ENCODE measurements around the gene ZNF844. TPM values are rescaled to one million over a fixed set of nuclear protein-coding genes. Genes with fewer than 3 reads are reported as not detected.
"Not testable (repeated sequence)": the region's sequence is repeated elsewhere in the genome, so short reads cannot be mapped to it uniquely, and the experiment has no call there.

Gene ZNF844
- 1.7 and 3.6 TPM in 2 replicates for total RNA-seq

DNA sequence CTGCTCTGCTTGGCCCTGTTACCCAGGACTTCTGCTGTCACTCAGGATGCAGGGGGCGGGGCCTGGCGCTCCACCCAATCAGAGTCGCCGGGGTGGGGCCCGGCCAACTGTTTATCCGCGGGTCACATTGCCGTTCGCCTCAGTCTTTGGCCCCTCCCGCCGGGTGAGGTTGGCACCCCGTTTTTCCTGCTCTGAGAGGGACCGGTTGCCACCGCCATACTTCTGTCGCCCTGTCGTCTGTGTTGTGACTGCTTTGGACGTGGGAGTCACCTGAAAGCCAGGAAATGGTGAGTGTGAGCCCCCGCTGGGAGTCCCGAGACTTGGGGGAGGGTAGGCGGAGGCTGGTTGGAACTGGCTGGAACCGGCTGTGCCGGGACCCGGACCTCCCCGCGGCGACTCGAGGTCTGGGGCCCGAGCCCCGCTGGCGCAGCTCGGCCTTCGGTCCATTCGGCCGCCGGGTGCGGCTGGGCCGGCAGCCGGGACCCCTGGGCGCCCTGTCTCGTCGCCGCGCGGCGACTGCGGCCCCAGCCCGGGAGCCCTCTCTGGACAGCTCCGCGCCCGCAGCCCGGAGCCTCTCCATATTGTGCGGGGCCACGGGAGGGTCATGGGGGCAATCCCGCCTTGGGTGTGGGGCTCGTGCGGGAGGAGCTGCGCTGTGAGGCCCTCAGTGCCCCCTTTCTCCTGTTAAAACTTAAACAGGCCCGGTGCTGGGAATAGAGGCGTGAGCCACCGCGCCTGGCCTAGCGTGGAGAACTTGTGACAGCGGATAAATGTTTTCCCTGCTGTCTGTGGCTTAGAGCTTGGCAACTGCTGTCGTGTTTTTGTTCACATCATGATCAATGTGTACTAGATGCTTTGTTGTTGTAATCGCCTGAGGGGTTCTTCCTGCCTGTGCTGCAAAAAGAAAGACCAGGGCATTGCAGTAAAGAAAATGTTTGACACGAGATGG is at the start of gene ZNF844:
Gene ZNF844, plus strand, starts transcription at position 142 of the 949 bp plus-strand sequence. Its CDS starts 143 bp downstream, at position 285.
- peak; percentile 72 to 91 for DNase-seq (ENCODE audit: low read depth in 2 of 2)

DNA sequence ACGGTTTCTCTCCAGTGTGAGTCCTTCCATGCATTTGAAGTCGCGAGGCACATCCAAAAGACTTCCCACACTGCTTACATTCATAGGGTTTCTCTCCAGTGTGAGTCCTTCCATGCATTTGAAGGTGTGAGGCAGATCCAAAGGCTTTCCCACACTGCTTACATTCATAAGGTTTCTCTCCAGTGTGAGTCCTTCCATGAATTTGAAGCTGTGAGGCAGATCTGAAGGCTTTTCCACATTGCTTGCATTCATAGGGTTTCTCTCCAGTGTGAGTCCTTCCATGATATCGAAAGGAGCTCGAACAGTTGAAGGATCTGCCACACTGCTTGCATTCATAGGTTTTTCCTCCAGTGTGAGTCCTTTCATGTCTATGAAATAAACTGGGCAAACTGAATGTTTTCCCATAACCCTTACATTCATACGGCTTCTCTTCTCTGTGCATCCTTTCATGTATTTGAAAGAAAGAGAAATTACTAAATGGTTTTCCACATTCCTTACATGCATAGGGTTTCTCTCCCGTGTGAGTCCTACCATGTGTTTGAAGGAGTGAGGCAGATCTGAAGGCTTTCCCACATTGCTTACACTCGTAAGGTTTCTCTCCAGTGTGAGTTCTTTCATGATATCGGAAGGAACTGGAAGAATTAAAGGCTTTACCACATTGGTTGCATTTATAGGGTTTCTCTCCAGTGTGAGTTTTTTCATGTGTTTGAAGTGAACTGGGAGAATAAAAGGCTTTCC is 49.3 kb upstream of the ZNF844 start:
- DNase-seq (ENCODE audit: low read depth in 2 of 2) = no peak

DNA sequence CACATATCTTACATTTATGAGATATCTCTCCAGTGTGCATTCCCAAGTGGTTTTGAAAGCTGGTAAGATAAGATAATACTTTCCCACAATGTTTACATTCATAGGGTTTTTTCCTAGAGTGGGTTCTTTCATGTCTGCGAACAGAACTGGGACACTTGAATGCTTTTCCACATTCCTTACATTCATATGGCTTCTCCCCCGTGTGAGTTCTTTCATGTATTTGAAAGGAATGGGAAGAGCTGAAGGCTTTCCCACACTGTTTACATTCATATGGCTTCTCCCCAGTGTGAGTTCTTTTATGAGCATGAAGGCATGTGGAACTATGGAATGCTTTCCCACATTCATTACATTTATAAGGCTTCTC is 48.8 kb upstream of the ZNF844 start:
- DNase-seq (ENCODE audit: low read depth in 2 of 2) = no peak

DNA sequence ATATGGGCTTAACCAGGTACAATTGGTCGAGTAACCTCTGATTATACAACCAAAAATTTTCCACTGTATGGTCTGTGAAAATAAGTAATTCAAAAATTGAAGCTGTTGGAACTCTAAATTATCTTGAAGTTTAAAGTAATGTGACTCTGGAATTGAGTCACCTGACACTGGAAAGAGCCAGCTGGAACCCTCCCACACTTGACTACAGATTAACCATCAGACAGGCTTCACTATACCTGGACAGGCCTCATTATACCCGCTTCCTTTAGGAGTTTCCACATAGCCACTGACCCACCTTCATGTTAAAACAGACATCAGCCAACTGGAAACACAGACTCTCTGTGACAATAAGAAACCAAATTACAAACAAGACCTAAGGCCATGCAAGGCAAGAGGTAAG is 30.3 kb upstream of the ZNF844 start:
- no peak for DNase-seq (ENCODE audit: low read depth in 2 of 2)

DNA sequence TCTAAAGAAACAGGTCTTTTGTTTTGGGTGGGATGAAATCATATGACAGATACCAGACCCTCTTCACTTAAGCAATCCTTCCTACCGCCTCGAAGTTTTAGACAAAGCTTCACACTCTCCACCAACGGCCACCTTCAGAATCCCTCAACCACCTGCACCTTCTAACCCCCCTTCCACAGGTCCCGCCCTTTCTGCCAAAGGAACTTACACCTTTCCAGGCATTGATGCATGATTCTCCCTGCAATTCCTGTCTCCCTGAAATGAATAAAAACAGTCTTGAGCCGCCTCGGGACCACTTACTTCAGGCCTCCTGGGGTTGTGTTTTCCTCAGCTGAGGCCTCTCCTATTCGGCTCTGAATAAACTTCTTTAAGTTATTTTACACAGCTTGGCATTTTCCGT is 29.9 kb upstream of the ZNF844 start:
- no peak for DNase-seq (ENCODE audit: low read depth in 2 of 2)

DNA sequence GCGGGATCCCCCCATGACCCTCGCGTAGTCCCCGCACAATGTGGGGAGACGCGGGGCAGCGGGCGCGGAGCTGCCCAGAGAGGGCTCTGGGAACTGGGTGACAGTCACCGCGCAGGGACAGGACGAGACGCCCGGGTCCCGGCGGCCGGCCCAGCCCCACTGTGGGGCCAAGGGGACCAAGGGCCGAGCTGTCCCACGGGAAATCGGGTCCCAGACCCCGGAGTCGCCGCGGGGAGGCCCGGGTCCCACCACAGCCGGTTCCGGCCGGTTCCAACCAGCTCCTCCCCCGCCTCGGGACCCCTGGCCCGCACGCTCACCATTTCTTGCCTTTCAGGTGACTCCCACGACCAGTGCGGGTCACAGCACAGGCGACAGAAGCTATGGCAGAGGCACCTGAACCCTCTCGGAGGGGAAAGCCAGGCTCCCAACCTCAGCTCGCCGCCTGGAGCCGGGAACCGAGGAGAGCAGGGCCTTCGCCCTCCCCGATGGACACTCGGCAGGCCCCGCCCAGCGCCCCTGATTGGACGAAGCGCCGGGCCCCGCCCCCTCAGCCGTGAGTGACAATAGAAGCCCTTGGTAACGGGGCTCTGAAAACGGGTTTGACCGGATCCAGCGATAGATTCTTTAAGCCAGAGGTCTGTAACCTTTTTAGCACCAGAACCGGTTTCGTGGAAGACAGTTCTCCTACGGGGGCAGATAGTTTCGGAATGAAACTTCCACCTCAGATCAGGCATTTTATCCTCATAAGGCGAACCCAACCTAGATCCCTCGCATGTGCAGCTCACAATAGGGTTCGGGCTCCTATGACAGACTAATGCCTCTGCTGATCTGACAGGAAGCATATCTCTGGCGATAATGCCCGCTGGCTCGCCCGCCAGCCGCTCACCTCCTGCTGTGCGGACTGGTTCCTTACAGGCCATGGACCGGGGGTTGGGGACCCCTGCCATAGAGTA is 29.0 kb upstream of the ZNF844 start, which contains the start of gene ZNF433:
Gene ZNF433, minus strand, starts transcription at position 460 of the 953 bp plus-strand sequence. Its CDS starts 140 bp downstream, at position 320.
- peak; percentile 71 to 80 for DNase-seq (ENCODE audit: low read depth in 2 of 2)

DNA sequence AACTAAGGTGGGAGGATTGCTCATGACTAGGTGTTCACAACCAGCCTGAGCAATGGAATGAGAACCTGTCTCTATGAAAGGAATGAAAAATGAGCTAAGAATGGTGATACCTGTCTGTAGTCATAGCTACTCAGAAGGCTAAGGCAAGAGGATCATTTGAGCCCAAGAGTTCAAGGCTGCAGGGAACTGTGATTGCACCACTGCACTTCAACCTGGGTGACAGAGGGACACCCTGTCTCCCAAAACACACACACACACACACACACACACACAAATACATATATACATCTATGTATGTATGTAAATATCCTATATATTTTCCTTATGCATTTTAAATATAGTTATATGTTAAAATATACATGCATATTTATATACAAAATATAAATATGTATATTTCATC is 21.6 kb upstream of the ZNF844 start:
- DNase-seq (ENCODE audit: low read depth in 2 of 2) = no peak

DNA sequence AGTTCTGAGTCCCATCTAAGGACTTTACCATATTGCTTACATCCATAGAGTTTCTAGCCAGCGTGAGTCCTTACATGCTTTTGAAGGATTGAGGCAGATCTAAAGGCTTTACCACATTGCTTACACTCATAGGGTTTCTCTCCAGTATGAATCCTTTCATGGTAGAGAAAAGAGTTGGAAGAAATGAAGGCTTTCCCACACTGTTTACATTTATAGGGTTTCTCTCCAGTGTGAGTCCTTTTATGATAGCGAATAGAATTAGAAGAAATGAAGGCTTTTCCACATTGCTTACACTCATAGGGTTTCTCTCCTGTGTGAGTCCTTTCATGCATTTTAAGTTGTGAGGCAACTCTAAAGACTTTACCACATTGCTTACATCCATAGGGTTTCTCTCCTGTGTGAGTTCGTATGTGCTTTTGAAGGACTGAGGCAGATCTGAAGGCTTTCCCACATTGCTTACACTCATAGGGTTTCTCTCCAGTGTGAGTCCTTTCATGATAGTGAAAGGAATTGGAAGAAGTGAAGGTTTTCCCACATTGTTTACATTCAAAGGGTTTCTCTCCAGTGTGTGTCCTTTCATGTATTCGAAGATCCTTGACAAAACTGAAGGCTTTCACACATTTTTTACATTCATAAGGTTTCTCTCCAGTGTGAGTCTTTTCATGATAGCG is 20.6 kb upstream of the ZNF844 start:
- no peak for DNase-seq (ENCODE audit: low read depth in 2 of 2)

DNA sequence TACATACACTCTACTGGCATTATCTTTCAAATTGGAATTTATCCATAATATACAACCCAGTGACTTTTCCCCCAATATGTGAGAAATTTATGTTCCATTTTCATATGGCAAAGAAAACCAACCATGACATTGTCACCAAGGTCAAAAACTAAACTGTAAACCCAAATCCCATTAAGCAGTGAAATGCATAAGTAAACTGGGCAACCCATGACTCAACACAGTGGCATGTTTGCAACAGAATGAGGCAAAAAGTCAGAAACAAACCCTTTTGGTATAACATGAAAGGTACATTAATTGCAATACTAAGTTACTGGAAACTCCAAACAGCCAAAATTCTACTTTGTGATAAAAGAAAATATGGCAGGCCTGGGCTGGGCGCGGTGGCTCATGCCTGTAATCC is 16.7 kb upstream of the ZNF844 start:
- DNase-seq (ENCODE audit: low read depth in 2 of 2) = no peak

DNA sequence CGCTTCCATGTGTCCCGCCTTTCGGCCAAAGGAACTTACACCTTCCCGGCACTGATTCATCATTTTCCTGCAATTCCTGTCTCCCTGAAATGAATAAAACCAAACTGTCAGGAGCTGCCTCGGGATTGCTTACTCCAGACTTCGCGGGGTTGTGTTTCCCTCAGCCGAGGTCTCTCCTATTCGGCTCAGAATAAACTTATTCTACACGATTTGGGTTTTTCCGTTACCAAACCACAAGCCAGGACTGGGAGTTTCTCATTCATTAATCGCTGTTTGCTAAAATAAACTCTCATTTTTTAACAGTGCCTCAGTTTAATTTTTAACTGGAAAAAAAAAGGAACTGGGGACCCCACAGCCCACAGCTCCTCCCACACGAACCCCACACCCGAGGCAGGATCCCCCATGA is 12.4 kb upstream of the ZNF844 start:
- peak; percentile 1 to 16 for DNase-seq (ENCODE audit: low read depth in 2 of 2)

DNA sequence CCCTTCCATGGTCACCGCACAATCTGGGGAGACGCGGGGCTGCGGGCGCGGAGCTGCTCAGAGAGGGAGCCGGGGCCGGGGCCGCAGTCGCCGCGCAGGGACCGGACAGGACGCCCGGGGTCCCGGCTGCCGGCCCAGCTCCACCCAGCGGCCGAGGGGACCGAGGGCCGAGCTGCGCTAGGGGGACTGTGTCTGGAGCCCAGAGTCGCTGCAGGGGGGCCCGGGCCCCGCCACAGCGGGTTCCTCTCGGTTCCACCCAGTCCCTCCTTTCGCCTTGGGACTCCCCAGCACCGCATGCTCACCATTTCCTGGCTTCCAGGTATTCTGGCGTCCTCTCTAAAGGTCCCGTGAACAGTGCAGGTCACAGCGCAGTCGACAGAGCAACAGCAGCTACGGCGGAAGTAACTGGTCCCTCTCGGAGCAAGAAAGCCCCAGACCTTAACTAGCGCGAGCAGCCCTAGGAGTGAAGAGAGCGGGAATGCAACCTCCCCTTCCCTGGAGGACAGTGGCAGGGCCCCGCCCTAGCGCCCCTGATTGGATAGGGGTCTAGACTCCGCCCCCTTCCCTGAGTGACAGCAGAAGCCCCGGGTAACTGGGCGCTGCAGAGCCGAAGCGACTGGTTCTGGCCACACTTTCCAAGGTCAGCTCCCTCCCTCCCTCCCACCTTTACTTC is 11.9 kb upstream of the ZNF844 start, which contains the start of gene ZNF878:
Gene ZNF878, minus strand, starts transcription at position 465 of the 673 bp plus-strand sequence. Its CDS starts 160 bp downstream, at position 305.
- DNase-seq (ENCODE audit: low read depth in 2 of 2) = peak; percentile 54 to 62

DNA sequence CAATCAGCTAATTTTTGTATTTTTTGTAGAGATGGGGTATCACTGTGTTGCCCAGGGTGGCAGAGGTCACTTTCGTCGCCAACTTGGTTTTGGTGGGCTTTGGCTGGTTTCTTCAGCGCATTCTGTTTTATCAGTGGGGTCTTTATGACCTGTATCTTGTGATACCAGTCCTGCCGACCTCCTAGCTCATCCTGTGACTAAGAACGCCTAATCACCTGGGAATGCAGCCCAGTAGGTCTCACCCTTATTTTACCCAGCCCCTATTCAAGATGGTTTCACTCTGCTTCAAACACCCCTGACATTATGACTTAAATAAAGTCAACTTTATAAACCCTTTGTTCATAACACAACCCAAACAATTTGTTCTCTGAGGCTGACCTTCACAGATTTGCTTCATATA is 8.7 kb upstream of the ZNF844 start:
- no peak for DNase-seq (ENCODE audit: low read depth in 2 of 2)

DNA sequence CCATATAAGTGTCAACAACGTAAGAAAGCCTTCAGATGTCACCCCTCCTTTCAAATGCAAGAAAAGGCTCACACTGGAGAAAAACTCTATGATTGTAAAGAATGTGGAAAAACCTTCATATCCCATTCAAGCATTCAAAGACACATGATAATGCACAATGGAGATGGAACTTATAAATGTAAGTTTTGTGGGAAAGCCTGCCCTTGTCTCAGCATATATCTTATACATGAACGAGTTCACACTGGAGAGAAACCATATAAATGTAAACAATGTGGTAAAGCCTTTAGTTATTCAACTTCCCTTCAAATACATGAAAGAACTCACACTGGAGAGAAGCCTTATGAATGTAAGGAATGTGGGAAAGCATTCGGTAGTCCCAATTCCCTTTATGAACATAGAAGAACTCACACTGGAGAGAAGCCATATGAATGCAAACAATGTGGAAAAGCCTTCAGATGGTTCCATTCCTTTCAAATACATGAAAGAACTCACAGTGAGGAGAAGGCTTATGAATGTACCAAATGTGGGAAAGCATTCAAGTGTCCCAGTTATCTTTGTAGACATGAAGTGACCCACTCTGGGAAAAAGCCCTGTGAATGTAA is 11.1 kb downstream of the ZNF844 start:
- DNase-seq (ENCODE audit: low read depth in 2 of 2) = no peak

DNA sequence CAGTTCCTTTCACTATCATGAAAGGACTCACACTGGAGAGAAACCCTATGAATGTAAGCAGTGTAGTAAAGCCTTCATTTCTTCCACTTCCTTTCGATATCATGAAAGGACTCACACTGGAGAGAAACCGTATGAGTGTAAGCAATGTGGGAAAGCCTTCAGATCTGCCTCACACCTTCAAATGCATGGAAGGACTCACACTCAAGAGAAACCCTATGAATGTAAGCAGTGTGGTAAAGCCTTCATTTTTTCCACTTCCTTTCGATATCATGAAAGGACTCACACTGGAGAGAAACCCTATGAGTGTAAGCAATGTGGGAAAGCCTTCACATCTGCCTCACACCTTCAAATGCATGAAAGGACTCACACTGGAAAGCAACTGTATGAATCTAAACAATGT is 11.8 kb downstream of the ZNF844 start:
- DNase-seq (ENCODE audit: low read depth in 2 of 2) = not testable (repeated sequence)

DNA sequence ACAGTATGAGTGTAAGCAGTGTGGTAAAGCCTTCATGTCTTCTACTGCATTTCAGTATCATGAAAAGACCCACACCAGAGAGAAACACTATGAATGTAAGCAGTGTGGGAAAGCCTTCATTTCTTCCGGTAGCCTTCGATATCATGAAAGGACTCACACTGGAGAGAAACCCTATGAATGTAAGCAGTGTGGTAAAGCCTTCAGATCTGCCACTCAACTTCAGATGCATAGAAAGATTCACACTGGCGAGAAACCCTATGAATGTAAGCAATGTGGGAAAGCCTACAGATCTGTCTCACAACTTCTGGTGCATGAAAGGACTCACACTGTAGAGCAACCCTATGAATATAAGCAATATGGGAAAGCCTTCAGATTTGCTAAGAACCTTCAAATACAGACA is 12.8 kb downstream of the ZNF844 start:
- DNase-seq (ENCODE audit: low read depth in 2 of 2) = no peak

DNA sequence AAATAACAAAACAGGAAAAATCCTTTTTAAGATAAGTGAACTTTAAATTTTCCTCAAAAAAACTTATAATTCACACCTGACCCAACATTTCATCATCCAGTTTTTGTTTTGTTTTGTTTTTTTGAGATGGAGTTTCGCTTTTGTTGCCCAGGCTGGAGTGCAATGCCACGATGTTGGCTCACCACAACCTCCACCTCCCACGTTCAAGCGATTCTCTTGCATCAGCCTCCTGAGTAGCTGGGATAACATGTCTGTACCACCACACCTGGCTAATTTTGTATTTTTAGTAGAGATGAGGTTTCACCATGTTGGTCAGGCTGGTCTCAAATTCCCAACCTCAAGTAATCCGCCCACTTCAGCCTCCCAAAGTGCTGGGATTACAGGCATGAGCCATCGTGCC is 18.8 kb downstream of the ZNF844 start:
- not testable (repeated sequence) for DNase-seq (ENCODE audit: low read depth in 2 of 2)

DNA sequence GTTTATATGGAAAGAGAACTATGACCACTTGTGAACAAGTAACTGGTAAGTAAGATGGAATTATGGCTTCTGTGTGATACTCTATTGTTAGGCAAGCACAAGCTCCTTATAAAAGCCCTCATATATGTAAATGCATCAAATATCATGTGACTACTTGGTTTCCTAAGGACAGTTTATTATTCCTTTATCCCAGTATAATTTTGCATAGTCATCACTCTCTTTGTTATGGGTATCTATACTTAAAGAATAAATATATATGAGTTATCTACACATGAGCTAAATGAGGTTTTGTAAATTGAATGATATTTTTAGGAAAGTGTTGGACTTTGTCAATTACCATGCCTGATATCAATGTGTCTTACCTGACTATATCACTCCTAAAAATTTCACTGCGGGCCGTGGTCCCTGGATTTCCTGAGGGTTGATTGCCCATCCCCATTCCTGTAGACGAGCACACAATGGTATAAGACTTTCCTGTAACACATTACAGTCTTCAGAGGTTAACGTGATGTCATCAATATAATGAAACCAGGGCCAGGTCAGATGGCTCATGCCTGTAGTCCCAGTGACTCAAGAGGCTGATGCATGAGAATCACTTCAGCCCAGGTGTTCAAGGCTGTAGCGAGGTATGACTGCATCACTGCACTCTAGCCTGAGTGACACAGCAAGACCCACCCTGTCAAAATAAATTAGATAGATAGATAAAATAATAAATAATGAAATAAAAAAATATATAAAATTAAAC is 20.7 kb downstream of the ZNF844 start:
- DNase-seq (ENCODE audit: low read depth in 2 of 2) = no peak

DNA sequence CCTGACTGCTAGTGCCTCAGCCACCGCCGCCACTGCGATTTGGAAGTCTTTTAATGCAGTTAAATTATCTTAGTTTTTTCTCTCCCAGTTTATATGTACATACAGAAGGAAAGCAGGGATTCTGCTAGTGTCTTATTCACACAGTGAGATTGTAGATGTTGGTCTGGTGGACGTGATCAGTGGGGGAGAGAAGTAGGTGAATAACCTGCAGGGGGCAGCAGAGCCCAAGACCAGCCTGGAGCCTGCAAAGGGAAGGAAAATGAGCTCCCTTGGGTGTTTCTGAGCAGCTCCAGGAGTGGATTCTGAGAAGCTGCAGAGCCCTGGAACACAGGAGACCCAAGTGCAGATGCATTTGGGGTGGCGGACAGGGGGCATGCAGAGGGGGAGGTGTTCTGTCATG is 26.3 kb downstream of the ZNF844 start:
- peak; percentile 43 to 77 for DNase-seq (ENCODE audit: low read depth in 2 of 2)
